ENCODE measurements around the gene ERVW-1.

ERVW-1 gene

GRCh38 chr7:92436612-92437445 is 40.9 kb downstream of the ERVW-1 start:
- no peaks in the 10 kb centered on the region for H3K4me1 ChIP-seq (ENCODE audit: control insufficient read depth, low read length)
- no peak overlapping the region for H3K4me2 ChIP-seq (ENCODE audit: low read length)
- TF ChIP-seq EZH2phosphoT487 (IDR thresholded peaks at IDR 0.05; ENCODE audit: borderline replicate concordance, low read length) = no peak
- no peak for TF ChIP-seq CTCF (IDR thresholded peaks at IDR 0.05; ENCODE audit: low read depth, low read length, poor library complexity, severe bottlenecking)

GRCh38 chr7:92435542-92435941 is 42.2 kb downstream of the ERVW-1 start:
- Histone ChIP-seq H3K9me3 (ENCODE audit: control insufficient read depth, insufficient read depth, low read length) (no peaks in the 10 kb centered on the region), H4K20me1 (ENCODE audit: control insufficient read depth, insufficient read depth, low read depth, low read length) (no peaks in the 10 kb centered on the region), H3K36me3 (ENCODE audit: control insufficient read depth, low read length) (no peaks in the 10 kb centered on the region), H3K4me3 (ENCODE audit: low read length) (no peak overlapping the region), H3K27ac (ENCODE audit: low read depth, low read length) (no peak overlapping the region), H3K9me2 (replicated peaks; ENCODE audit: control insufficient read depth, low read length) (no peaks in the 10 kb centered on the region), H3K4me2 (ENCODE audit: low read length) (no peak overlapping the region), H3K4me1 (ENCODE audit: control insufficient read depth, low read length) (no peaks in the 10 kb centered on the region), H3F3A (ENCODE audit: control insufficient read depth, insufficient read depth) (no peaks in the 10 kb centered on the region), H3K79me2 (ENCODE audit: control insufficient read depth, low read length) (no peaks in the 10 kb centered on the region), H3K27me3 (ENCODE audit: control insufficient read depth, low read length) (peaks cover 17% of the 10 kb centered on the region)
- TF ChIP-seq CTCF (IDR thresholded peaks at IDR 0.05; ENCODE audit: low read depth, low read length, poor library complexity, severe bottlenecking) (no peak), EZH2phosphoT487 (IDR thresholded peaks at IDR 0.05; ENCODE audit: borderline replicate concordance, low read length) (no peak)

More at GRCh38 chr7:92436612-92437445, 40.9 kb downstream of the ERVW-1 start:
- Histone ChIP-seq H3F3A (ENCODE audit: control insufficient read depth, insufficient read depth) (no peaks in the 10 kb centered on the region), H3K79me2 (ENCODE audit: control insufficient read depth, low read length) (no peaks in the 10 kb centered on the region), H3K27me3 (ENCODE audit: control insufficient read depth, low read length) (peaks cover 17% of the 10 kb centered on the region), H4K20me1 (ENCODE audit: control insufficient read depth, insufficient read depth, low read depth, low read length) (no peaks in the 10 kb centered on the region), H3K9me3 (ENCODE audit: control insufficient read depth, insufficient read depth, low read length) (no peaks in the 10 kb centered on the region), H3K4me3 (ENCODE audit: low read length) (no peak overlapping the region), H3K9me2 (replicated peaks; ENCODE audit: control insufficient read depth, low read length) (no peaks in the 10 kb centered on the region), H3K27ac (ENCODE audit: low read depth, low read length) (no peak overlapping the region), H3K36me3 (ENCODE audit: control insufficient read depth, low read length) (no peaks in the 10 kb centered on the region)

GRCh38 chr7:92433019-92433418 is 44.7 kb downstream of the ERVW-1 start:
- Histone ChIP-seq H3K27me3 (ENCODE audit: control insufficient read depth, low read length) (no peaks in the 10 kb centered on the region), H4K20me1 (ENCODE audit: control insufficient read depth, insufficient read depth, low read depth, low read length) (no peaks in the 10 kb centered on the region), H3K4me1 (ENCODE audit: control insufficient read depth, low read length) (no peaks in the 10 kb centered on the region), H3K27ac (ENCODE audit: low read depth, low read length) (no peak overlapping the region), H3K79me2 (ENCODE audit: control insufficient read depth, low read length) (no peaks in the 10 kb centered on the region), H3K4me2 (ENCODE audit: low read length) (no peak overlapping the region), H3K36me3 (ENCODE audit: control insufficient read depth, low read length) (no peaks in the 10 kb centered on the region), H3K4me3 (ENCODE audit: low read length) (no peak overlapping the region), H3K9me3 (ENCODE audit: control insufficient read depth, insufficient read depth, low read length) (no peaks in the 10 kb centered on the region), H3F3A (ENCODE audit: control insufficient read depth, insufficient read depth) (no peaks in the 10 kb centered on the region), H3K9me2 (replicated peaks; ENCODE audit: control insufficient read depth, low read length) (no peaks in the 10 kb centered on the region)
- no peak for TF ChIP-seq CTCF (IDR thresholded peaks at IDR 0.05; ENCODE audit: low read depth, low read length, poor library complexity, severe bottlenecking)
- no peak for TF ChIP-seq EZH2phosphoT487 (IDR thresholded peaks at IDR 0.05; ENCODE audit: borderline replicate concordance, low read length)
